AG04450 (cell line): ENCODE measurements around the gene BTBD9. TPM values are rescaled to one million over a fixed set of nuclear protein-coding genes. Genes with fewer than 3 reads are reported as not detected.

Source experiments
- CTCF ChIA-PET: fragments of 300-600, 350-600 bp; formaldehyde crosslinking; extraction: SDS; loops from one replicate; lab custom pipeline; 2022; ENCODE audit warnings: antibody characterized with exemption, inconsistent platforms; lab: Charles Lee
- POLR2A ChIA-PET: fragments of 350-600 bp; formaldehyde crosslinking; extraction: SDS; loops from one replicate; lab custom pipeline; 2021; ENCODE audit warnings: antibody characterized with exemption, inconsistent platforms; lab: Yijun Ruan, JAX
- DNase-seq: peaks from one replicate; pipeline ENCODE4 v3.0.0-alpha.2; 2011; ENCODE audit warnings: low read depth, low spot score
- H3K27ac ChIP-seq: one replicate; pipeline ENCODE4 v1.5.1; 2012; ENCODE audit warnings: low read depth, low read length, control low read depth
- H3K27me3 ChIP-seq: one replicate; pipeline ENCODE4 v1.6.0; 2012; ENCODE audit warnings: low read length; ENCODE audit not compliant: control insufficient read depth, insufficient read depth
- H3K4me3 ChIP-seq: 2 replicates; pipeline ENCODE4 v1.5.1; 2011; ENCODE audit warnings: mild to moderate bottlenecking, low read depth, low read length, control low read depth
- H3K9me3 ChIP-seq: 2 replicates; pipeline ENCODE4 v1.5.1; 2012; ENCODE audit warnings: low read length; ENCODE audit not compliant: control insufficient read depth, insufficient read depth
- polyA plus RNA-seq: library from polyadenylated mRNA; depleted of rRNA; stranded (reverse); fragments of >200 nt; gene quantifications from 2 replicates; pipeline ENCODE4 v1.2.3, GENCODE V29; 2011
- TF ChIP-seq, protein P1 (sequence below): IDR thresholded peaks from 2 replicates; pipeline ENCODE4 v1.5.1; 2011; ENCODE audit warnings: low read depth, low read length, control low read depth, inconsistent platforms

The BTBD9 gene
- polyA plus RNA-seq, 1 experiment, result 7.2 TPM

DNA sequence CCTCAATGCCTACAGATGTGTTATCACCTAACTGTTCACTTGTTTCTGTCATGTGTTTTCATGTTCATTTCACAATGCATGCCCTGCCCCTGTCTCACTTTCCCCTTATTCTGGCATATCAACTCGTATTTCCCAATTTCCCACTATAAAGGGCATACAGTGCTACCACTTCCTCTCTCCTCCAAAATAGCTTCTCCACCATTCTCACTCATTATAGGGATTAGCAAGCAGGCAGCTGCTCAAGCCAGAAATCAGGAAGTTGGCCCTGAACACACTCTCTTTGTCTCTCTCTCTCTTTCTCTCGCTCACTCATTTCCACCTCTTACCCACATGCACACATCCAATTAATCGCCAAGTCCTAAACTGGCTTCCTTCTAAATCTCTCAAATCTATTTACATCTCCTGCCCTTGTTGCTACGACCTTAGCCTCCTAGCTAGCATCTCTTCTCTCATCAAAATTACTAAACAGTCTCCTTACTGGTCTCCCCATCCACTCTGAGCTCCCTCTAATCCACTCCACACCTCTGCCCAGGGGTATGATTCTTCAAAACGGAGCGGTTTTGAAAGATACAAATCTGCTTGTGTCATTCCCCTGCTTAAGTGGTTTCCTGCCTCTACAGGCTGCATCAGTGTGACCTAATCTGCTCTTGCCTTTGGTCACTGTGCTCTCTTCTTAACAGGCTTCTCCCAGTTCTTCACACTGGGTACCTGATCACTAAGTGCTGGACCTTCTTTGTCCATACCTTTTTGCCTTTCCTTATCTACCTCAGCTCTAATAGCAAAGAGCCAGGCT is 196.2 kb downstream of the BTBD9 start:
- no peak for DNase-seq
- TF ChIP-seq, protein P1, sequence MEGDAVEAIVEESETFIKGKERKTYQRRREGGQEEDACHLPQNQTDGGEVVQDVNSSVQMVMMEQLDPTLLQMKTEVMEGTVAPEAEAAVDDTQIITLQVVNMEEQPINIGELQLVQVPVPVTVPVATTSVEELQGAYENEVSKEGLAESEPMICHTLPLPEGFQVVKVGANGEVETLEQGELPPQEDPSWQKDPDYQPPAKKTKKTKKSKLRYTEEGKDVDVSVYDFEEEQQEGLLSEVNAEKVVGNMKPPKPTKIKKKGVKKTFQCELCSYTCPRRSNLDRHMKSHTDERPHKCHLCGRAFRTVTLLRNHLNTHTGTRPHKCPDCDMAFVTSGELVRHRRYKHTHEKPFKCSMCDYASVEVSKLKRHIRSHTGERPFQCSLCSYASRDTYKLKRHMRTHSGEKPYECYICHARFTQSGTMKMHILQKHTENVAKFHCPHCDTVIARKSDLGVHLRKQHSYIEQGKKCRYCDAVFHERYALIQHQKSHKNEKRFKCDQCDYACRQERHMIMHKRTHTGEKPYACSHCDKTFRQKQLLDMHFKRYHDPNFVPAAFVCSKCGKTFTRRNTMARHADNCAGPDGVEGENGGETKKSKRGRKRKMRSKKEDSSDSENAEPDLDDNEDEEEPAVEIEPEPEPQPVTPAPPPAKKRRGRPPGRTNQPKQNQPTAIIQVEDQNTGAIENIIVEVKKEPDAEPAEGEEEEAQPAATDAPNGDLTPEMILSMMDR, result no peak
- ChIA-PET CTCF (interaction anchor here (0.5 kb wide), 1 partner anchor 738 kb away, joined by 4 read pairs; no protein-coding TSS in a partner anchor), POLR2A (no interaction called here)
- Histone ChIP-seq H3K27ac (no peak overlapping the region), H3K27me3 (no peaks in the 10 kb centered on the region), H3K4me3 (no peak overlapping the region), H3K9me3 (no peaks in the 10 kb centered on the region)

DNA sequence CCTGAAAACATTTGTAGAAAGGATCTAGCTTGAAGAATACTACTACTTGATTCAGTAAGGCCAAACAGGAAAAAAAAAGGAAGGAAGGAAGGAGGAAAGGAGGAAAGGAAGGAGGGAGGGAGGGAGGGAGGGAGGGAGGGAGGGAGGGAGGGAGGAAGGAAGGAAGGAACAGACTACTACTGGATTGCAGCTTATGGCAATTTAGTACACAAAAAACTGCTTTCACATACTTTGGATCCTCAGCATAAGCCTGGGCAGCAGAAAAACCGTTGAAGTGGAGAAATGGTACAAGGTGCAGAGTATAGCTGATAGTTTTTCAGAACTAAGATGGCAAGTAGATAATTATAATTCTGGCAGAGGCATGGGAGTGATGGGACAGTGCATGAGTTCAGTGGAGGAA is 201.6 kb downstream of the BTBD9 start:
- TF ChIP-seq, protein P1, result no peak
- POLR2A ChIA-PET, result no interaction called here

DNA sequence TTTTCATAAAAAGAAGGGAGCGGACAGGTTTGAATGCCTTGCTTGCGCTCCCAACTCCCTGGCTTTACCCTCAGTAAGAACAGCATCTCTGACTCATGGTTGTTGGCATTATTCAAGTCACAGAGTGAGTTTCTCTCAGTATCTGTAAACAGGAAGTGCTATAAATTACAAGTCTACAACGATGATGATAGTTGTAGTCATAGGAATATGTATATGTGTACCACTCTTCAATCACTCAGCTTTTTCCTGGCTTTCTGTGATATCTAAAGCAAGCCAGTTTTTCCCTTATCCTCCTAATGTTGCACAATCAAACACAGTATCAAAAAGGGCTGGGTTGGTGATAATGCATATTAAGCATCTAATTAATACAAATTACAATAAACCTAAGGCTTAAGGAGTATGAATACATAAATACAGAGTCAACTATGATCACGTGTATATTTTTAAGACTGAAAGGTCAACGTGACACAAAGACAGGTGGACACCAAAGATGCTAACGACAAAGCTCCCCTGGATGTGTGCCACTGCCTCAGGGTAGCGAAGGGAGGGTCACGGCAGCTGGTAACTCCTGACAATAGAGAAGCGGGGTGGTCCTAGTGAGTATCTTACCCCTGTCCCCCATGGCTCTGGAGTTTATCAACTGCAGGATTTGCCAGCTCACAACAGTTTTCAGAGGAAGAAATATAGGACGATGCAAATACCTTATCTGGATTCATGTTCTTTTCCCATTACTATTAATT is 202.8 kb downstream of the BTBD9 start:
- Histone ChIP-seq H3K27me3 (no peaks in the 10 kb centered on the region), H3K9me3 (peaks cover 3% of the 10 kb centered on the region; the same call in 1 of the 2 replicates), H3K4me3 (no peak overlapping the region), H3K27ac (no peak overlapping the region)
- TF ChIP-seq, protein P1, result no peak
- POLR2A ChIA-PET, result no interaction called here
- DNase-seq, result no peak
- CTCF ChIA-PET, result no interaction called here

More for the DNA sequence above, 201.6 kb downstream of the BTBD9 start:
- DNase-seq, result no peak
- CTCF ChIA-PET, result no interaction called here
- Histone ChIP-seq H3K27ac (no peak overlapping the region), H3K4me3 (no peak overlapping the region), H3K9me3 (no peaks in the 10 kb centered on the region), H3K27me3 (no peaks in the 10 kb centered on the region)

GRCh38 chr6:38435330-38435729 is 204.4 kb downstream of the BTBD9 start:
- TF ChIP-seq, protein P1, result no peak
- POLR2A ChIA-PET, result no interaction called here
- H3K27ac ChIP-seq, result no peak overlapping the region
- DNase-seq, result no peak
- H3K27me3 ChIP-seq, result no peaks in the 10 kb centered on the region
- no peak overlapping the region for H3K4me3 ChIP-seq
- H3K9me3 ChIP-seq, result peaks cover 3% of the 10 kb centered on the region; the same call in 1 of the 2 replicates
- CTCF ChIA-PET, result no interaction called here

DNA sequence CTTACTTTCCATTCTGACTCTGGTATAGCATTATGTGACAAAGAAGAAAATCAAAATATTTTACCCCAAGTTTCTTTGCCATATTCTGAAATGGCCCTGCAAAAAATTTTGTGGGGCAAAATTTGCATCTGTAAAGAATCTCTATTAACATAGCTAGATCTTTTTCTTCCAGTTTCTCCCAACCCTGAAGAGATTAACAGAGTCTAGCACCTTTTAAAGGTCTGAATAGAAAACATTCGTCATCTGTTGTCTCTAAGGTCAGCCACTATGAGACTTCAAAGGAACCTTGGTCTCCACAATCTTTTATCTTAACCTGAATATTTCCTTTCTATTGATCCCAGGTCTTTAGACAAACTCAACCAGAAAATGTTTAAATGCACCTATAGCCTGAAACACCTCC is 205.7 kb downstream of the BTBD9 start:
- H3K27me3 ChIP-seq, result no peaks in the 10 kb centered on the region
- no peak overlapping the region for H3K4me3 ChIP-seq
- no peak for DNase-seq
- ChIA-PET CTCF (no interaction called here), POLR2A (no interaction called here)
- H3K27ac ChIP-seq, result no peak overlapping the region
- TF ChIP-seq, protein P1, result no peak
- peaks cover 3% of the 10 kb centered on the region; the same call in 1 of the 2 replicates for H3K9me3 ChIP-seq
